IMR-90 (cell line): ENCODE measurements around the gene PRKCA. TPM values are rescaled to one million over a fixed set of nuclear protein-coding genes. Genes with fewer than 3 reads are reported as not detected.

Source experiments
- ATAC-seq: fragments of 200-7000 bp; cut with Tn5 transposase; 2 replicates; pipeline ENCODE4 v1.9.1; 2020; ENCODE audit warnings: low read depth, mild to moderate bottlenecking, moderate library complexity
- BruUV-seq: library from RNA; stranded (reverse); fragments of 400-500 nt; replicated peaks from 2 replicates; lab custom pipeline; 2021; lab: Mats Ljungman, UMichigan
- CTCF ChIA-PET: fragments of 300-600 bp; formaldehyde crosslinking; extraction: SDS; loops from one replicate; lab custom pipeline; 2021; ENCODE audit warnings: antibody characterized with exemption; lab: Yijun Ruan, JAX
- POLR2A ChIA-PET: fragments of 300-600 bp; sonication (Branson Sonifier 250); formaldehyde crosslinking; loops from one replicate; lab custom pipeline; 2022; ENCODE audit warnings: antibody characterized with exemption; ENCODE audit not compliant: unreplicated experiment; lab: Charles Lee
- DNase-seq: peaks from one replicate; pipeline ENCODE4 v3.0.0; 2013
- H2AFZ ChIP-seq: replicated peaks from 2 replicates; pipeline ENCODE3; 2013; ENCODE audit warnings: low read length, mild to moderate bottlenecking; ENCODE audit not compliant: poor library complexity
- H2AK5ac ChIP-seq: 2 replicates; pipeline ENCODE4 v1.6.1; 2013; ENCODE audit warnings: low read depth, low read length, inconsistent platforms
- H2AK9ac ChIP-seq: replicated peaks from 2 replicates; pipeline ENCODE3; 2013; ENCODE audit warnings: mild to moderate bottlenecking, low read depth, low read length, moderate library complexity; ENCODE audit not compliant: poor library complexity
- H2BK120ac ChIP-seq: 2 replicates; pipeline ENCODE4 v1.6.1; 2013; ENCODE audit warnings: low read depth, low read length, inconsistent platforms
- H2BK15ac ChIP-seq: 3 replicates; pipeline ENCODE4 v1.6.1; 2013; ENCODE audit warnings: low read depth, low read length, inconsistent platforms
- H2BK20ac ChIP-seq: 2 replicates; pipeline ENCODE4 v1.6.1; 2013; ENCODE audit warnings: low read depth, mild to moderate bottlenecking, inconsistent platforms, low read length, moderate library complexity
- H2BK5ac ChIP-seq: 2 replicates; pipeline ENCODE4 v1.6.1; 2013; ENCODE audit warnings: mild to moderate bottlenecking, low read depth, low read length, inconsistent platforms; ENCODE audit not compliant: poor library complexity, severe bottlenecking
- H3K14ac ChIP-seq: replicated peaks from 2 replicates; pipeline ENCODE4 v1.6.1; 2013; ENCODE audit warnings: low read depth, low read length, inconsistent platforms
- H3K18ac ChIP-seq: 2 replicates; pipeline ENCODE4 v1.6.1; 2013; ENCODE audit warnings: low read depth, low read length, control low read depth
- H3K23ac ChIP-seq: 2 replicates; pipeline ENCODE4 v1.6.1; 2013; ENCODE audit warnings: low read depth, low read length, inconsistent platforms
- H3K27ac ChIP-seq: 2 replicates; pipeline ENCODE4 v1.5.1; 2013; ENCODE audit warnings: mild to moderate bottlenecking, control low read depth, low read length; ENCODE audit not compliant: insufficient read depth
- H3K27me3 ChIP-seq: 2 replicates; pipeline ENCODE4 v1.6.1; 2013; ENCODE audit warnings: low read length; ENCODE audit not compliant: control insufficient read depth, insufficient read depth
- H3K36me3 ChIP-seq: 2 replicates; pipeline ENCODE4 v1.6.1; 2013; ENCODE audit warnings: low read length, mixed read lengths; ENCODE audit not compliant: control insufficient read depth, insufficient read depth
- H3K4ac ChIP-seq: 2 replicates; pipeline ENCODE4 v1.6.1; 2013; ENCODE audit warnings: low read depth, low read length, inconsistent platforms
- H3K4me1 ChIP-seq: 2 replicates; pipeline ENCODE4 v1.6.1; 2013; ENCODE audit warnings: low read length, mixed read lengths; ENCODE audit not compliant: control insufficient read depth, insufficient read depth
- H3K4me2 ChIP-seq: 2 replicates; pipeline ENCODE4 v1.6.1; 2013; ENCODE audit warnings: low read depth, mild to moderate bottlenecking, control low read depth, low read length, moderate library complexity
- H3K4me3 ChIP-seq: 2 replicates; pipeline ENCODE4 v1.5.1; 2013; ENCODE audit warnings: low read depth, mild to moderate bottlenecking, control low read depth, low read length, moderate library complexity; ENCODE audit not compliant: insufficient read depth
- H3K56ac ChIP-seq: 2 replicates; pipeline ENCODE4 v1.6.1; 2013; ENCODE audit warnings: low read length, inconsistent platforms; ENCODE audit not compliant: insufficient read depth; ENCODE audit errors: extremely low read depth
- H3K79me1 ChIP-seq, 2 experiments: 2 replicates each; pipeline ENCODE4 v1.6.1; 2013; ENCODE audit warnings: low read length in 2 of 2, inconsistent platforms in 1 of 2, low read depth in 1 of 2
- H3K9ac ChIP-seq: 2 replicates; pipeline ENCODE4 v1.6.1; 2013; ENCODE audit warnings: low read depth, low read length, control low read depth
- H3K9me1 ChIP-seq: 2 replicates; pipeline ENCODE4 v1.6.1; 2013; ENCODE audit warnings: low read length, inconsistent platforms; ENCODE audit not compliant: insufficient read depth
- H3K9me3 ChIP-seq: 2 replicates; pipeline ENCODE4 v1.6.1; 2013; ENCODE audit warnings: low read length; ENCODE audit not compliant: control insufficient read depth, insufficient read depth
- H4K20me1 ChIP-seq: 2 replicates; pipeline ENCODE4 v1.6.1; 2013; ENCODE audit warnings: low read length, inconsistent platforms; ENCODE audit not compliant: insufficient read depth
- H4K5ac ChIP-seq: 2 replicates; pipeline ENCODE4 v1.6.1; 2013; ENCODE audit warnings: mild to moderate bottlenecking, low read depth, low read length, control low read depth
- H4K8ac ChIP-seq, 2 experiments: 2 replicates each; pipeline ENCODE4 v1.6.1; 2013; ENCODE audit warnings: low read depth in 2 of 2, low read length in 2 of 2, control low read depth in 1 of 2, inconsistent platforms in 1 of 2
- H4K91ac ChIP-seq: 2 replicates; pipeline ENCODE4 v1.6.1; 2013; ENCODE audit warnings: low read depth, low read length, inconsistent platforms; ENCODE audit not compliant: insufficient read depth
- FOS ChIP-seq: fragments of 150-350 bp; IDR thresholded peaks from 2 replicates; pipeline ENCODE4 v1.6.1; 2016; ENCODE audit warnings: low read depth, low read length
- MAFK ChIP-seq: IDR thresholded peaks from 2 replicates; pipeline ENCODE4 v1.6.1; 2012; ENCODE audit warnings: low read depth, low read length, improper control_type of control experiment
- WGBS, 2 experiments: methylation state at CpG; one replicate each; pipeline versions ENCODE4 v1.1.5 to v1.1.7; 2013; ENCODE audit warnings: missing lambda C conversion rate in 2 of 2; ENCODE audit not compliant: insufficient read length in 1 of 2; ENCODE audit errors: extremely low coverage in 2 of 2; 5-methylcytosine and 5-hydroxymethylcytosine counted together
- dilution Hi-C: fragments of 300-500 bp; cut with HindIII; formaldehyde crosslinking; loops from one replicate; pipeline ENCODE4 v1.14.3; 2018; ENCODE audit warnings: low sequenced_read_pairs; ENCODE audit not compliant: unreplicated experiment
- in situ Hi-C: fragments of 300-500 bp; cut with MboI; formaldehyde crosslinking; loops from 3 replicates; pipeline ENCODE4 v1.14.3; 2019; ENCODE audit warnings: low sequenced_read_pairs, inconsistent platforms, mixed read lengths
- intact Hi-C: fragments of 100-400 bp; cut with micrococcal nuclease; formaldehyde crosslinking; loops from 2 replicates; pipeline ENCODE4 v1.10.0; 2022
- polyA plus RNA-seq, 3 experiments: library from polyadenylated mRNA; depleted of rRNA; stranded (reverse); fragments of >200 nt; gene quantifications; 2 replicates each; pipeline ENCODE4 v1.2.3, GENCODE V29; 2012; ENCODE audit warnings: low replicate concordance in 1 of 3
- total RNA-seq: library from RNA; depleted of rRNA; stranded (reverse); fragments of >200 nt; gene quantifications from 2 replicates; pipeline ENCODE4 v1.2.3, GENCODE V29; 2012

Gene PRKCA
- total and polyA plus RNA-seq, 2 of the 4 experiments (the other 2 are of a cell fraction) = 31.0 to 46.0 TPM

GRCh38 chr17:66476014-66476413 is 173.6 kb downstream of the PRKCA start:
- Histone ChIP-seq H3K56ac (no peak overlapping the region), H3K9me1 (peaks cover 21% of the 10 kb centered on the region), H3K23ac (no peak overlapping the region), H4K20me1 (no peaks in the 10 kb centered on the region), H3K4me1 (peaks cover 8% of the 10 kb centered on the region), H4K91ac (no peak overlapping the region), H2AK9ac (no peak overlapping the region), H4K5ac (no peak overlapping the region), H2BK15ac (no peak overlapping the region), H3K18ac (no peak overlapping the region), H3K79me1 (peaks cover 43 to 77% of the 10 kb centered on the region in 2 experiments), H3K4me3 (no peak overlapping the region), H2BK5ac (no peak overlapping the region), H2AK5ac (peak overlapping the region; percentile 59; the same call in 1 of the 2 replicates), H3K4ac (no peak overlapping the region), H2AFZ (no peak overlapping the region), H3K36me3 (no peaks in the 10 kb centered on the region), H3K4me2 (no peak overlapping the region), H3K9me3 (no peaks in the 10 kb centered on the region), H4K8ac (no peak overlapping the region), H3K27me3 (no peaks in the 10 kb centered on the region), H3K9ac (no peak overlapping the region), H2BK20ac (no peak overlapping the region), H3K27ac (no peak overlapping the region), H3K14ac (no peak overlapping the region; the same call in 1 of the 2 replicates), H2BK120ac (no peak overlapping the region)
- WGBS, 2 experiments = 100% methylated on average over 1 of the region's 6 CpGs; no CpG with 5 or more reads in 1 of the 2 experiments
- ATAC-seq (no peak; the same call in 1 of the 2 replicates), DNase-seq (no peak)
- no TSS peak for BruUV-seq
- CTCF ChIA-PET = no interaction called here
- POLR2A ChIA-PET = no interaction called here
- intact Hi-C loops (no loop called here), in situ Hi-C loops (no loop called here), dilution Hi-C loops (no loop called here)
- TF ChIP-seq MAFK (no peak), FOS (0 out of 2 replicates have a peak, but pooled peaks have one; percentile 23)
